NCI-H69 (cell line): ENCODE measurements around the gene TRIM5.
"Not testable (repeated sequence)": the region's sequence is repeated elsewhere in the genome, so short reads cannot be mapped to it uniquely, and the experiment has no call there.

Experiments
- DNase-seq: peaks from one replicate; lab custom pipeline; 2025; lab: John Stamatoyannopoulos, UW

The TRIM5 gene, protein sequence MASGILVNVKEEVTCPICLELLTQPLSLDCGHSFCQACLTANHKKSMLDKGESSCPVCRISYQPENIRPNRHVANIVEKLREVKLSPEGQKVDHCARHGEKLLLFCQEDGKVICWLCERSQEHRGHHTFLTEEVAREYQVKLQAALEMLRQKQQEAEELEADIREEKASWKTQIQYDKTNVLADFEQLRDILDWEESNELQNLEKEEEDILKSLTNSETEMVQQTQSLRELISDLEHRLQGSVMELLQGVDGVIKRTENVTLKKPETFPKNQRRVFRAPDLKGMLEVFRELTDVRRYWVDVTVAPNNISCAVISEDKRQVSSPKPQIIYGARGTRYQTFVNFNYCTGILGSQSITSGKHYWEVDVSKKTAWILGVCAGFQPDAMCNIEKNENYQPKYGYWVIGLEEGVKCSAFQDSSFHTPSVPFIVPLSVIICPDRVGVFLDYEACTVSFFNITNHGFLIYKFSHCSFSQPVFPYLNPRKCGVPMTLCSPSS

DNA sequence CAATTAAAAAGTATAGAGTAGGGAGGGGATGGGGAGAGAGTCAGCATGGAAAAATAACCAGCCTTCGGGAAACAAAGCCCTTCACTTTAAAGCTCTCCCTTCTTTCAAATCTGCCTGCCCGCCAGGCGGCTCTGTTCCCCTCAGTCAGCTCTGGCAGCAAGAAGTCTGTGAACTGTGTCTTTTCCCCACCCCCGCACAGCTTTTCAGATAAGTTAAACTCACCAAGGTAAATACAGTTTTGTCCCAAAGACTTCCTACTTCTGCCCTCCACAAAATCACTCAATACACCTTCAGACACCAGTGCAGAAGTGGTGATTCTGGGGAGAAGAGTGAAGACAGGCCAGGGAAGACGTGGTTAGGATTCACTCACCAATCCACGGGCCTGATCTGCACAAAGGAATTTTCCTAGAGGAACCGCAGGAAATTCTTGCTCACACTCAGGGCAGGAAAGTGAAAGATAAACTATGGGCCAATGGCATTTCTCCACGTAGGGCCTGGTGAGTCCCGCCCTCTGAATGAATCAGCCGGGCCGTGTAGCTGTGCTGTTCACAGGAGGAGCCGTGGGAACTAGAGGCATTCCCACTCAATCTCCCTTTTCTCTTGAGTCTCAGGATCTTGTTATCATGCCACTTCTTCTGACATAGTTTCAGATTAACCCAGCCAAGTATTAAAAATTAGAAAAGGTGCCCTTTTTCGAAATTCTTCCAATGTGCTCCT lies at the start of gene TRIM5:
TSS of gene TRIM5 (minus strand) at position 429 of the 717 bp plus-strand sequence. CDS start 4,897 bp downstream, outside the sequence.
- DNase-seq = no peak

DNA sequence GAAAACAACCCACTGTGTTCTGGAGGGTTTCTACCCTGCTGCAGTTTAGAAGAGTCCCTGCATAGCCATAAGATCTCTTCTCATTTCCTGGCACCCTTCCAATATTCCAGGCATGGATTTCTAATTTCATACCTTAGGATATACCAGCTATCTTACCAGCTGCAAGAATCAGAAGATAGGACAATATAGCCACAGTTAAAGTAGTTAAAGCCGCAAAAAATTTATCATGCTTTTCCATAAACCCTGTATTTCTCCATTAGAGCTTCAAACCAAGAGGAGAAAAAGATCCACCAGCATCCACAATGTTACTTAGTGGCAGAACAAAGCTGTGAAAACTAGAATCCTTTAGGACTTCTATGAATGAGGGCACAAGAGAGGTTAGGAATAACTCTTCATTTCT lies 42.8 kb upstream of the TRIM5 start:
- no peak for DNase-seq

DNA sequence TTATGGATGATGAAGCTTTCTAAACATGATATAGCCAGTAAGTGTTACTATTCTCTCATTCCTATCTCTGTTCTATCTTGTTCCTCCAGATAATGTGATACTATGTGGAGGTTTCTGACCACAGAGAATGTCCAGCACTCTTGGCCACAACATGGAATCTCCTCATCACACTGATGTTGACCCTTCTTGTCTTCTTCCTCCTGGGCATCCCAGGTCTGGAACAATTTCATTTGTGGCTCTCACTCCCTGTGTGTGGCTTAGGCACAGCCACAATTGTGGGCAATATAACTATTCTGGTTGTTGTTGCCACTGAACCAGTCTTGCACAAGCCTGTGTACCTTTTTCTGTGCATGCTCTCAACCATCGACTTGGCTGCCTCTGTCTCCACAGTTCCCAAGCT lies 41.5 kb upstream of the TRIM5 start:
- DNase-seq = no peak

DNA sequence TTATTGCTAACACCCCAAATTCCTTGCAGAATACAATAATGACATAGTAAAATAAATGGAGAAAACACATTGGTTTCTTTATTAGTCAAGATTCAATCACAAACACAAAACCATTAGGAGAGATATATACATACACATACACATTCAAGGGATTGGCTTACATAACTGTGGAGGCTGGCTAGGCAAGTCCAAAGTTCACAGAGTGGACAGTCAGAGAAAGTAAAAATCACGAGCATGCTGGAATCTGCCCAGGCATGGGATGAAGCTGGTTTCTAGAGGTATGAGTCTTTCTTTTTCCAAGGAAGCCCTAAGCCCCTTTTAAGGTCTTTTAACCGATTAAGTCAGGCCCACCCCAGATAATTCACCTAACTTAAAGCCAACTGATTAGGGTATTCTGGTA lies 37.7 kb upstream of the TRIM5 start:
- DNase-seq = no peak

DNA sequence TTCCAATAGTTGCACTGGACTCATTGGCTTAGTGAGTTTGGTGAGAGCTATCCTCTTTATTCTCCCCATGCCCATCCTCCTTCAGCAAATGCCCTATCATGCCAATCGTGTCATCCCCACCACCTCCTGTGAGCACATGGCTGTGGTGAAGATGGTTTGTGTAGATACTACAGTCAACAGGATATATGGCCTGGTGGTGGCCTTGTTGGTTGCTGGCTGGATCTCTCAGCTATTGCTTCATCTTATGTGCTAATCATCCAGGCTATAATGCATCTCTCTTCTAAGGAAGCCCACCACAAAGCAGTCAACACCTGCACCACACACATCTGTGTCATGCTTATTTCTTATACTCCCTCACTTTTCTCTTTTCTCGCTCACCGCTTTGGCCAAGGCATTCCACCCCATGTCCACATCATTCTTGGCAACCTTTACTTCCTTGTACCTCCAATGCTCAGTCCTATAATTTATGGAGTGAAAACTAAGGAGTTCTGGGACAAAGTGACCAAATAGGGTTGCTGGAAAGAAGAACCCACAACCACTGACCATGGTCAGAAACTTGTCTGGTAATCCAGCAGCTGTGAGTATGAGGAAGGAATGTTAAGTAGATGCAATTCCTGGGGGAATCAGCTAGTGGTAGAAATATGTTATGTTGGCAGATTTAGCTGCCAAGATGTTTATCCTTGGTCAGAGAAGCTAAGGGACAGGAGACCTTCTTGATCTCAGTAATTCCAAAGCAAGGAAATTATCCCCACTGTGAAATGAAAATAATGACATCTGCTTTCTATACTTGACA lies 35.0 kb upstream of the TRIM5 start:
- no peak for DNase-seq

DNA sequence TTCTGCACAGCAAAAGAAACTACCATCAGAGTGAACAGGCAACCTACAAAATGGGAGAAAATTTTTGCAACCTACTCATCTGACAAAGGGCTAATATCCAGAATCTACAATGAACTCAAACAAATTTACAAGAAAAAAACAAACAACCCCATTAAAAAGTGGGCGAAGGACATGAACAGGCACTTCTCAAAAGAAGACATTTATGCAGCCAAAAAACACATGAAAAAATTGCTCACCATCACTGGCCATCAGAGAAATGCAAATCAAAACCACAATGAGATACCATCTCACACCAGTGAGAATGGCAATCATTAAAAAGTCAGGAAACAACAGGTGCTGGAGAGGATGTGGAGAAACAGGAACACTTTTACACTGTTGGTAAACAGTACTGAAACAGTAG lies 31.6 kb upstream of the TRIM5 start:
- not testable (repeated sequence) for DNase-seq

DNA sequence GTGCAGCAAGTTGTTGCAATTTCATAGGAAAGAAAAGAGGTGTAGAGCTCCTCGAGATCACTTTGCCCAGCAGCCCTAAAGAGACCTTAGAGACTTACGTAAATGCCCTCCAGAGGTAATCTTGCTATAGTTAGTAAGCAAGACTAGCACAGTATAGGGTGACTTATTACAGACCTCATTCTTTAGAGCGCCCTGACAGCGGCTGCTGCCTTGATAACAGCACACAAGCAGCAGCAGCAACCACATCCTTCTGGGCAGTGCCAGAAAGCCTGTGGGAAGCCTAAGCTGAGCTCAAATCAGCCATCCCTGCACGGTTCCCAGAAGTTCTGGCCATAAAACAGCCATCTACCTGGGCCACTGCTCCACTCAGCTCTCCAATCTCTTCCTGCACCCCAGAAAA lies 28.8 kb upstream of the TRIM5 start:
- no peak for DNase-seq

DNA sequence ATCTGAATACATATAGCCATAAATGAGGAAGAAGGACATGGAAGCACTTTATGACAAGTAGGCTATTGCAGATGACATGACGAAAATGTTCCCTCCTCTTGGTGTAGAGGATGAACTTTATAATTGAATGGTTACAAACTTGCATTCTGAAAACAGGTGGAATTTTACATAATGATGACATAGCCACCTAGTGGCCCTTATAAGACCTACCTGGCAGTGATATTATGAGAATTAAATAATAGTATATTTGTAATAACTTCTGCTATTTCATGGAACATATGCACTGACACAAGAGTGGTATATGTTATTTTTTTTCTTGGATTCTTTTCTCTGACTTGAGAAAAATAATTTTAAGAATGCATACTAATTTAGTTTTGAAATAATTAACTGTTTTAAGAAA lies 27.6 kb upstream of the TRIM5 start:
- no peak for DNase-seq

DNA sequence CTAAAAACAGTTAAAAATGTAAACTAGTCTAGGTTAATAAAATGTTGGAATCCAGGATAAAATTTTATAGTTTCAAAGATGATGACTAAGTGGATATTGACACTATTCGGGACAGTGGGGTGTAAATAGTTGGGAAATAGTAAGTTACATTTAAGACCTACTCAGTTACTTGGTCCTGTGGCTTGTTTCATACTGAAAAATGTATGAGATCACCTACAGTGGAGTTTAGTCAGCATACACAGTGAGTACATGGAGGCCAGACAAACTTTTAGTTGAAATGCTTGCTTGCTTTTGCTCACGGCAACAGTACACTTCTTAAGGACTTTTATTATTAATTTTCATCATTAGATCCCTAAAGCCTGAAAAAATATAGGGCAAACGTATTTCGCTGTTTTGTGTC lies 20.8 kb upstream of the TRIM5 start:
- no peak for DNase-seq

DNA sequence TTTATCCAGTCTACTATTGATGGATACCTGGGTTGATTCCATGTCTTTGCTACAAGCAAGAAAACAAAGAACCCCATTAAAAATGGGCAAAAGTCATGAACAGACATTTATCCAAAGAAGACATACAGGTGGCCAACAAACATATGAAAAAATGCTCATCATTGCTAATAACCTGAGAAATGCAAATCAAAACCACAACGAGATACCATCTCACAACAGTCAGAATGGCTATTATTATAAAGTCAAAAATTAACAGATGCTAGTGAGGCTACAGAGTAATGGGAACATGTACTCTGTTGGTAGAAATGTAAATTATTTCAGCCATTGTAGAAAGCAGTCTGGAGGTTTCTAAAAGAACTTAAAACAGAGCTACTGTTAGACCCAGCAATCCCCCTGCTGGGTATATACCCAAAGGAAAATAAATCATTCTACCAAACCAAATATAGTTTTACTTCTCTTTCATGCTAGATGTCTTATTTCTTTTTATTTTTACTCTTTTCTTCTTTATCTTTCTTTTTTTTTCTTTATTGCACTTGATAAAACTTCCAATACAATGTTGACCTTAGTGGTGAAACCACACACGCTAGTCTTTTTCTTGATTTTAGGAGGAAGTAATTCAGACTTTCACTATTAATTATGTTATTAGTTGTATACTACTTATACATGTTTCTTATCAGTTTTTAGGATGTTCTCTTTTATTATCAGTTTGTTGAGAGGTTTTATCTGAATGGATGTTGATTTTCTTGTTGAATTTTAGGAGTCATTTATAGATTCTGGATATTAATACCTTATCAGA lies 19.1 kb upstream of the TRIM5 start:
- no peak for DNase-seq

DNA sequence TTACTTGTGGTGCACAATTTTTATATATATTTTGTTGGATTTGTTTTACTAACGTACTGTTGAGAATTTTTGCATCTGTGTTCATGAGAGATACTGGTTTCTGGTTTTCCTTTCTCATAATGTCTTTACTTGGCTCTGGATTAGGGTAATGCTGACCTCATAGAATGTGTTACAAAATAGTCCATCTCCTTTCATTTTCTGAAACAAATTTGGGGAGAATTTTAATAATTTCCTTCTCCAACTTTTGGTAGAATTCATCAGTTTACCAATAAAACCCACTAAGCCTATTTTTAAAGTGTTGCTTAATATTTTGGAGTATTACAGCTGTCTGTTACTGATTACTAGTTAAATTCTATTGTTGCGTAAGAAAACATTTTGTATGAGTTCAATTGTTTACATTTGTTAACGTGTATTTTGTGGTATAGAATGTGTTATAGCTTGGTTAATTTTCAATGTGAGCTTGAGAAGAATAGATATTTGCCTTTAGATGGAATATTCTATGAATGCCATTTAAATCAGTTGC lies 16.2 kb upstream of the TRIM5 start:
- DNase-seq = no peak

DNA sequence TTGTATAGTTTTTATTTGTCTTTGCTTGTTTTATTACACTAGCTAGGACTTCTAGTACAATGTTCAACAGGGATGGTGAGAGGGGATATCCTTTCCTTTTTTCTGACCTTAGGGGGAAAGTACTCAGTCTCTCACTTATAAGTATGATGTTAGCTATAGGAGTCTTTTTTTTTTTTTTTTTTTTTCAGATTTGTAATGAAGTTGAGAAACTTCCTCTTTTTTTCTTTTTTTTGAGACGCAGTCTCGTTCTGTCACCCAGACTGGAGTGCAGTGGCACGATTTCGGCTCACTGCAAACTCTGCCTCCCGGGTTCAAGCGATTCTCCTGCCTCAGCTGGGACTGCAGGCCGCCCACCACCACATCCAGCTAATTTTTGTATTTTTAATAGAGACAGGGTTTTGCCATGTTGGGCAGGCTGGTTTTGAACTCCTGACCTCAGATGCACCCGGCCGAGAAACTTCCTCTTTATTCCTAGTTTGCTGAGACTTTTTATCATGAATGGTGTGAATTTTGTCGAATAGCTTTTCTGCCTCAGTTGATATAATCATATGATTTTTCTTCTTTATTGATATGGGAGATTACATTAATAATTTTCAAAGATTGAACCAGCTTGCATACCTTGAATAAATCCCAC lies 15.7 kb upstream of the TRIM5 start:
- no peak for DNase-seq

DNA sequence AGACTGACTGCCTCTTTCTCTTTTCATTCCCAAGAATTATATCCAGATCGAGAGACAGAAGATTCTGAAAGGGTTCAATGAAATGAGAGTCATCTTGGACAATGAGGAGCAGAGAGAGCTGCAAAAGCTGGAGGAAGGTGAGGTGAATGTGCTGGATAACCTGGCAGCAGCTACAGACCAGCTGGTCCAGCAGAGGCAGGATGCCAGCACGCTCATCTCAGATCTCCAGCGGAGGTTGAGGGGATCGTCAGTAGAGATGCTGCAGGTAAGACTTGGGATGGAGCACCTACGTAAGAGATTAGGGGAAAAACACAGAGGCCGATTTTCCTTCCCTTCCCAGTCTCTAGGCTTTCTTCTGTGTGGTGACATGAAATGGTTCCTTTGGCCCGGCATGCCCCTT lies 13.4 kb upstream of the TRIM5 start:
- DNase-seq = no peak

DNA sequence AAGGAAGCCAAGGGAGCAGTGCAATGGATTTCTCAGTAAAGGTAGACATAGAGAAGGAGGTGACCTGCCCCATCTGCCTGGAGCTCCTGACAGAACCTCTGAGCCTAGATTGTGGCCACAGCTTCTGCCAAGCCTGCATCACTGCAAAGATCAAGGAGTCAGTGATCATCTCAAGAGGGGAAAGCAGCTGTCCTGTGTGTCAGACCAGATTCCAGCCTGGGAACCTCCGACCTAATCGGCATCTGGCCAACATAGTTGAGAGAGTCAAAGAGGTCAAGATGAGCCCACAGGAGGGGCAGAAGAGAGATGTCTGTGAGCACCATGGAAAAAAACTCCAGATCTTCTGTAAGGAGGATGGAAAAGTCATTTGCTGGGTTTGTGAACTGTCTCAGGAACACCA lies 11.3 kb upstream of the TRIM5 start:
- DNase-seq = no peak

DNA sequence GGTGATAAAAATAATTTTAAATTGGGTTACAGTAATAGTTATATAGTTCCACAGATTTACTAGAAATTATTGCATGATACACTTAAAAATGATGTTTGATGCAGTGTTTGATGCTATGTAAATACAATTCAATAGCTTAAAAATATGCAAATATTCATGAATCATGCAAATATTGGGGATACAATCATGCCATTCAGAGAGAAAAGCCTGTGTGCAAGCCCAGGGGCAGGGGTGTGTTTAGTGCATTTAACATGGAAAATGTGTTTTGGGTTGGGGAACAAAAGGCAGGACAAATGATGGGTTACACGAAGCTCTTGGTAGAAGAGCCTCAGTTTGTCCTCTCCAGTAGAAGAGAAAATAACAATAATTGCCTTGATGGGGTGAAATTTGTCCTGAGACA lies 10.7 kb upstream of the TRIM5 start:
- no peak for DNase-seq

DNA sequence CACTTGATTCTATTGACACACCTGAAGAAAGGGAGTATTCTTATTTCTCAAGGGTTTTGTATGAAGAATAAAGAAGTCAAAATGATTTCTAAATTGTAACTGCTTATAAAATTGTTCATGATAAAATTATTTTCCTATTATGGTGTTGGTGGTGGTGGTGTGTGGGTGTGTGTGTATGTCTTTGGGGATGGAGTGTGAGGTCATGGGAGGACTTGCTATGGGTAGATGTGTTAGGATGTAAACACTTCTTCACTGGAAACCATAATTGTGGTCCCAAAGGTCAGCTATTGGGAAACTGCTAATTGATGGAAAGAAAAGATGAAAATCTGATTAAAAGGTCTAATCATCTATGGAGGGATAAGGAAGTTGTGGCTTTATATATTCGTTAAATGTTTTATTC lies 9.8 kb upstream of the TRIM5 start:
- no peak for DNase-seq

DNA sequence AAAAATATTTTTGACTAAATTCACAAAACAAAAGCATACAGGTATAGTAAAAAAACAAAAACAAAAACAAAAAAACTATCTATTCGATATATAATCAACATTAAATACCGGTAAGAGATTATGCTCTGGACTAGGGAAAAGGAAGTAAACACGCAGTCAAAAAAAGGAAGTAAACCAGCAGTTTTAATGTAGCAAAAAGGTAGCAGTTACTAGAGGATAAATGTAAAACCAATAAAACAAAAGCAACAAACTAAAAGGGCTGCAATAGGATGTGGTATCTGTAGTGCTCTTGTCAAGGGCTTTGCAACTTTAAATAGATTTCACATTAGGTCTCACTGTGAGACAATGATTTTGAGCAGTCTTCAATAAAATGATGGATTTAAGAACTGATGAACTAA lies 7.1 kb upstream of the TRIM5 start:
- DNase-seq = no peak

DNA sequence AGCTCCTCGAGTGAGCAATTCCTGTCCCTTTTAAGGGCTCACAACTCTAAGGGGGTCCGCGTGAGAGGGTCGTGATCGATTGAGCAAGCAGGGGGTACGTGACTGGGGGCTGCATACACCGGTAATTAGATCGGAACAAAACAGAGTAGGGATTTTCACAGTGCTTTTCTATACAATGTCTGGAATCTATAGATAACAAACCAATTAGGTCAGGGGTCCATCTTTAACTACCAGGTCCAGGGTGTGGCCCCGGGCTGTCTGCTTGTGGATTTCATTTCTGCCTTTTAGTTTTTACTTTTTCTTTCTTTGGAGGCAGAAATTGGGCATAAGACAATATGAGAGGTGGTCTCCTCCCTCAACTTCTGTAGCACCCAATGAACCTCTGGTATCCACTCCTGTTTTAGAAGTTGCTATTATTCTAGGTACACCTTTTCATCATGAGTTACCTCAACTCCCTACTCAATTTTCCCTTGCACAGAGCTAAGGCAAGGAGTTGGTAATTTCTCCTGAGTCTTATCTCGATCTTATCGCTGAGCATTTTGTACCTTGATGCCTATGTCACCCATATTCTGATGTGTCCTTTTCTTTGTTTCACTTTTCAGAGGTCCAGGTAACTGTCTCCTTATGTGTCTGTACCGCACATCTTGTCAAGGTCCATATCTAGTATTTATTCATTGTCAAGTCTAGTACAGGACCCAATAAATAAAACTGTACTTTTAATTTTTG lies 6.5 kb upstream of the TRIM5 start:
- DNase-seq = not testable (repeated sequence)

DNA sequence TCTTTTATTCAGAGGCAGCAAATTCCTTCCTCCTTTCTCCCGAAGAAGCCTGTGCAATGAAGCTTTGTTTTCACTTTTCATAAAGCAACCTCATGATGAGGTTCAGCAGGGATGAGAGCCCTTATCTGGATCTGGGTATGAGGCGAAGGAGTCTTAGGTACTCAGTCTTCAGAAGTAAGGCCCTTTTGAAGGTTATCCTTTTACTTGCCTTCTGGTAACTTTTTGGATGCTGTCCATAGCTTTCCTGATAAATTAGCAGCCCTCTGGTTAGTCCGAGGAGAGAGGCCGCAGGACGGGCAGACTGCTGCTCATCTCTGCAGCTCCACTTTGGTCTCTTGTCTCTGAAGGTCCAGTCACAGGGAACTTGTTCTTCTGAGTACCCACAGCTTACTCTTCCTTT lies 5.9 kb upstream of the TRIM5 start:
- DNase-seq = no peak

DNA sequence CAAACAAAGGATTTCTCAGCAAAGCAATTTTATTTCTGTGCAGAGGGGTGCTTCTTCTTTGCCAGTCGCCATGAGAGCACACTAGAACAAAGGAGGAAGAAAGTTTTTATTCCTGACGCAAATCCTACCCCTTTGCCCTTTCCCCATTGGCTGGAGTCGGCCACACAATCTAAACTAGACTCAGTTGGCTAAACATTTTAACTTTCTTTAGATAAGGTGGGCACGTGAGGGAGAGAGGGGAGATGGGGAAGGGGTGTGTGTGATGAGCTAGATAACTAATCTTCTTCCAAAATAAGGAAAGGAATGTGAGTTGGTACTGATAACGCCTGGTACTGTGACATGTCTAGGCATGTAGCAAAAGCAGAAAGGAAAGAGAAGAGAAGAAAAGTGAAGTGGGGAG lies 5.3 kb upstream of the TRIM5 start:
- no peak for DNase-seq
